ENCODE data around the gene LDLRAD4.

DNA sequence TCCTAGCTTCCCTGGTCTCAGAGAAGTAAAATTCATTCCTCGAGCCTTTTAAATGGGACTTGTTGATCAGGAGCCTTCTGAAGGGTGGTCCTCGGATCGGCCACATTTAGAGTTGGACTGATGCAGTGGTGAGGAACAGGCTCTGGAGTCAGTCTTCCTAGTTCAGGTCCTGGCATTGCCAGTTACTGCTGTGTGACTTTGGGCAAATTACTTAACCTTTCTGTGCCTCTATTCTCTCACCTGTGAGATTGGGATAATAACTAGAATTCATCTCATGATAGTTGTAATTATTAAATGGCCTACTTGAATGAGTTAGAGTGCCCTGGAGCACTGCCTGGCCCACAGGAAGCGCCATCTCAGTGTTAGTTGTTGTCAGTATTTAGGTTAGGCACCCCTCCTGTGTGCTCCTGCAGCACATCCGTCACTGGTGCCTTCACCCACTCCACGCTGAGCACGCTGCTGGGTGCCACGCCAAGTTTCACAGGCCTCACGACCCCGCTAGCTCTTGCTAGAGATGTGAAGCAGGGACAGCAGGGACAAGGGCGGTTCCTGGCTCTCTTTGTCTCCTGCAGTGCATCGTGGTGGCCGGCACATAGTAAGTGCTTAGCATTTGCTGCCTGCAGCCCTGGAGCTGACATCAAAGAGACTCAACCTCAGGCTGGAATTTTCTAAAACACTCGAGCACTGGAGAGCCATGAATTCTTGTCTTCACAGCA is 384.9 kb downstream of the LDLRAD4 start:
- TF ChIP-seq CTCF (conservative IDR thresholded peaks at IDR 0.05) (no peak), EZH2 (IDR thresholded peaks at IDR 0.05; ENCODE audit: low read depth) (no peak)

All from PC-9 (cell line).